HG03575 (cell line): ENCODE measurements around the gene TESK1.
"Not testable (repeated sequence)": the region's sequence is repeated elsewhere in the genome, so short reads cannot be mapped to it uniquely, and the experiment has no call there.

Source experiments
- ATAC-seq: cut with Tn5 transposase; IDR thresholded peaks from one replicate; pipeline ENCODE4 v1.9.1; 2021; ENCODE audit not compliant: unreplicated experiment, insufficient number of reproducible peaks, low FRiP score; ENCODE audit errors: extremely low read depth

Gene TESK1

GRCh38 chr9:35637427-35637955 is 32.4 kb downstream of the TESK1 start:
- not testable (repeated sequence) for ATAC-seq

- not testable (repeated sequence) for ATAC-seq
Observed at GRCh38 chr9:35638751-35639150, 33.7 kb downstream of the TESK1 start.

- not testable (repeated sequence) for ATAC-seq
Observed at GRCh38 chr9:35639225-35639624, 34.2 kb downstream of the TESK1 start.

- no peak for ATAC-seq
Observed at GRCh38 chr9:35639631-35640030, 34.6 kb downstream of the TESK1 start.

GRCh38 chr9:35640431-35640830 is 35.4 kb downstream of the TESK1 start:
- ATAC-seq: not testable (repeated sequence)

- not testable (repeated sequence) for ATAC-seq
Observed at GRCh38 chr9:35641478-35641877, 36.4 kb downstream of the TESK1 start.

GRCh38 chr9:35643046-35643445 is 38.0 kb downstream of the TESK1 start:
- no peak for ATAC-seq

GRCh38 chr9:35645736-35646135 is 40.7 kb downstream of the TESK1 start:
- ATAC-seq: not testable (repeated sequence)

- no peak for ATAC-seq
Observed at GRCh38 chr9:35646153-35646532, 41.1 kb downstream of the TESK1 start.

GRCh38 chr9:35646533-35647265 is 41.6 kb downstream of the TESK1 start:
- peak; percentile 66 for ATAC-seq

- no peak for ATAC-seq
Observed at GRCh38 chr9:35649431-35650340, 44.6 kb downstream of the TESK1 start.

- ATAC-seq: no peak
Observed at GRCh38 chr9:35650341-35651158, 45.5 kb downstream of the TESK1 start, which contains the start of gene SIT1. Gene SIT1, minus strand, starts transcription at chr9:35650931. Its CDS starts 78 bp downstream, at chr9:35650853.

- no peak for ATAC-seq
Observed at GRCh38 chr9:35651956-35652828, 47.1 kb downstream of the TESK1 start.

GRCh38 chr9:35652829-35653209 is 47.8 kb downstream of the TESK1 start:
- ATAC-seq: no peak

GRCh38 chr9:35653611-35654010 is 48.5 kb downstream of the TESK1 start:
- no peak for ATAC-seq

- no peak for ATAC-seq
Observed at GRCh38 chr9:35656348-35656747, 51.3 kb downstream of the TESK1 start.

- ATAC-seq: no peak
Observed at GRCh38 chr9:35656831-35657545, 51.9 kb downstream of the TESK1 start.
